CD14-positive monocyte (primary cell): ENCODE data around the gene FUT4. TPM values are rescaled to one million over a fixed set of nuclear protein-coding genes. Genes with fewer than 3 reads are reported as not detected.

ENCODE experiments used
- DNase-seq, 3 donors: peaks; one replicate each; pipeline ENCODE4 v3.0.0-alpha.2; 2011 to 2022
- H2AFZ ChIP-seq: 2 replicates; pipeline ENCODE4 v1.6.0; 2012; ENCODE audit warnings: mild to moderate bottlenecking, low read depth, low read length, inconsistent platforms; ENCODE audit not compliant: insufficient read depth, poor library complexity, severe bottlenecking
- H3K27ac ChIP-seq, 2 donors: 1 replicate in 1 of 2; 2 replicates in 1 of 2; pipeline ENCODE4 v1.5.1; 2012 to 2013; ENCODE audit warnings: low read length in 2 of 2, control low read depth in 1 of 2, inconsistent platforms in 1 of 2, low read depth in 1 of 2, mild to moderate bottlenecking in 1 of 2
- H3K27me3 ChIP-seq, 2 donors: one replicate each; pipeline versions ENCODE4 v1.6.0 to v1.6.1; 2011 to 2013; ENCODE audit warnings: low read length in 2 of 2; ENCODE audit not compliant: control insufficient read depth in 2 of 2, insufficient read depth in 2 of 2
- H3K36me3 ChIP-seq, 2 donors: replicated peaks in 1 of 2; 1 replicate in 1 of 2; 2 replicates in 1 of 2; pipeline versions ENCODE4 v1.5.1 to v1.6.1; 2012 to 2013; ENCODE audit warnings: low read length in 2 of 2, control low read depth in 1 of 2, inconsistent platforms in 1 of 2, mild to moderate bottlenecking in 1 of 2; ENCODE audit not compliant: insufficient read depth in 2 of 2, control insufficient read depth in 1 of 2
- H3K4me1 ChIP-seq, 2 donors: 1 replicate in 1 of 2; 2 replicates in 1 of 2; pipeline versions ENCODE4 v1.5.1 to v1.6.1; 2012 to 2013; ENCODE audit warnings: low read length in 2 of 2, control low read depth in 1 of 2, inconsistent platforms in 1 of 2, mild to moderate bottlenecking in 1 of 2, moderate library complexity in 1 of 2; ENCODE audit not compliant: insufficient read depth in 2 of 2, control insufficient read depth in 1 of 2
- H3K4me2 ChIP-seq: replicated peaks from 2 replicates; pipeline ENCODE3; 2012; ENCODE audit warnings: low read length, moderate library complexity, mild to moderate bottlenecking; ENCODE audit not compliant: poor library complexity, severe bottlenecking; ENCODE audit errors: extremely low read depth
- H3K4me3 ChIP-seq, 3 experiments: fragments of 200-600 bp in 1 of 3; sonication (generic) in 1 of 3; replicated peaks in 1 of 3; 1 replicate in 2 of 3; 2 replicates in 1 of 3; pipeline ENCODE4 v1.5.1; 2011 to 2013; ENCODE audit warnings: low read length in 3 of 3, mild to moderate bottlenecking in 3 of 3, control low read depth in 2 of 3, low read depth in 2 of 3, inconsistent platforms in 1 of 3, moderate library complexity in 1 of 3
- H3K79me2 ChIP-seq: 2 replicates; pipeline ENCODE4 v1.6.0; 2012; ENCODE audit warnings: mild to moderate bottlenecking, control low read depth, inconsistent platforms, low read length, moderate library complexity; ENCODE audit not compliant: insufficient read depth
- H3K9ac ChIP-seq: 2 replicates; pipeline ENCODE4 v1.6.0; 2017; ENCODE audit warnings: low read length, mild to moderate bottlenecking; ENCODE audit not compliant: insufficient read depth, poor library complexity, severe bottlenecking
- H3K9me3 ChIP-seq, 2 donors: replicated peaks in 1 of 2; 1 replicate in 1 of 2; 2 replicates in 1 of 2; pipeline versions ENCODE4 v1.5.1 to v1.6.1; 2012 to 2013; ENCODE audit warnings: low read length in 2 of 2, control low read depth in 1 of 2; ENCODE audit not compliant: control insufficient read depth in 1 of 2, insufficient read depth in 1 of 2
- H4K20me1 ChIP-seq: 2 replicates; pipeline ENCODE4 v1.6.0; 2012; ENCODE audit warnings: mild to moderate bottlenecking, low read length, control low read depth, moderate library complexity; ENCODE audit not compliant: insufficient read depth
- H3K27ac Mint-ChIP-seq, 7 donors: one replicate each; pipeline ENCODE4 v1.8.0; 2020; ENCODE audit warnings: mild to moderate bottlenecking in 7 of 7, mixed read lengths in 7 of 7, moderate library complexity in 6 of 7, inconsistent platforms in 2 of 7
- H3K27me3 Mint-ChIP-seq, 3 donors: one replicate each; pipeline ENCODE4 v1.8.0; 2021 to 2022; ENCODE audit warnings: low read depth in 3 of 3, mild to moderate bottlenecking in 3 of 3, mixed read lengths in 3 of 3, moderate library complexity in 3 of 3, inconsistent platforms in 1 of 3
- H3K36me3 Mint-ChIP-seq, 2 donors: one replicate each; pipeline ENCODE4 v1.8.0; 2020; ENCODE audit warnings: mixed read lengths in 2 of 2, inconsistent platforms in 1 of 2, mild to moderate bottlenecking in 1 of 2
- H3K4me1 Mint-ChIP-seq: one replicate; pipeline ENCODE4 v1.8.0; 2020; ENCODE audit warnings: mild to moderate bottlenecking, mixed read lengths
- H3K4me3 Mint-ChIP-seq, 2 donors: one replicate each; pipeline ENCODE4 v1.8.0; 2020; ENCODE audit warnings: mild to moderate bottlenecking in 2 of 2, mixed read lengths in 2 of 2, moderate library complexity in 1 of 2
- H3K9me3 Mint-ChIP-seq, 7 donors: one replicate each; pipeline ENCODE4 v1.8.0; 2020 to 2022; ENCODE audit warnings: mixed read lengths in 7 of 7, mild to moderate bottlenecking in 6 of 7, moderate library complexity in 6 of 7, inconsistent platforms in 2 of 7
- CTCF ChIP-seq: fragments of 200-600 bp; IDR thresholded peaks from one replicate; pipeline ENCODE4 v1.8.0; 2022; ENCODE audit warnings: antibody characterized with exemption, mild to moderate bottlenecking
- WGBS: methylation state at CpG from one replicate; pipeline ENCODE4 v1.1.5; 2013; ENCODE audit warnings: missing lambda C conversion rate; ENCODE audit not compliant: insufficient coverage; 5-methylcytosine and 5-hydroxymethylcytosine counted together
- intact Hi-C, 2 donors: fragments of 100-400 bp; cut with micrococcal nuclease; formaldehyde crosslinking; loops; one replicate each; pipeline versions ENCODE4 v1.15.0 to v1.15.1; 2023
- polyA plus RNA-seq, 3 donors: library from polyadenylated mRNA; depleted of rRNA in 1 of 3; unstranded in 2 of 3; stranded (reverse) in 1 of 3; fragments of 300-500 nt in 2 of 3; fragments of >200 nt in 1 of 3; fragmentation: Illumina TruSeq in 2 of 3; gene quantifications; 1 replicate in 2 of 3; 2 replicates in 1 of 3; pipeline ENCODE4 v1.2.3, GENCODE V29; 2012 to 2021

FUT4 gene
- polyA plus RNA-seq, 3 donors, result 5.4 to 19.9 (median 6.5) TPM

GRCh38 chr11:94494126-94494680, 49.5 kb upstream of the FUT4 start:
- Mint-ChIP-seq H3K27me3 (no peaks in the 10 kb centered on the region), H3K27ac (peak overlapping the region; percentile 91 to 97 (median 95)), H3K4me1 (peaks cover 27% of the 10 kb centered on the region), H3K4me3 (peak overlapping the region; percentile 94 to 98), H3K36me3 (peaks cover 37 to 39% of the 10 kb centered on the region in 2 donors), H3K9me3 (no peaks in the 10 kb centered on the region)
- TF ChIP-seq CTCF, result no peak
- Histone ChIP-seq H3K4me2 (peak overlapping the region; percentile 89), H2AFZ (peak overlapping the region; percentile 99), H3K9me3 (no peaks in the 10 kb centered on the region), H3K79me2 (peaks cover 57% of the 10 kb centered on the region), H3K4me1 (peaks cover 10 to 24% of the 10 kb centered on the region in 2 donors), H3K27me3 (no peaks in the 10 kb centered on the region), H3K36me3 (peaks cover 36 to 43% of the 10 kb centered on the region in 2 donors), H4K20me1 (no peaks in the 10 kb centered on the region), H3K4me3 (peak overlapping the region; percentile 92 to 96 (median 94)), H3K27ac (peak overlapping the region; percentile 80 to 88), H3K9ac (peak overlapping the region; percentile 90)
- intact Hi-C loops, result loop anchor here in 1 of 2 donors (10.0 kb wide), 1 partner anchor 1299 kb away; the partner anchor contains the start of gene SLC36A4
- DNase-seq, result no peak
- WGBS, result 0% methylated on average over 7 of the region's 19 CpGs

GRCh38 chr11:94500181-94500580, 43.5 kb upstream of the FUT4 start:
- intact Hi-C loops, result loop anchor here (5.0 to 10.0 kb wide), 3 partner anchors 175 to 318 kb away; no protein-coding TSS in a partner anchor
- DNase-seq, result no peak
- no CpG with 5 or more reads among the region's 2 CpGs for WGBS

More at GRCh38 chr11:94500181-94500580, 43.5 kb upstream of the FUT4 start:
- no peaks in the 10 kb centered on the region for H3K9me3 ChIP-seq
- Mint-ChIP-seq H3K9me3 (no peaks in the 10 kb centered on the region), H3K4me3 (no peak overlapping the region), H3K4me1 (peaks cover 2% of the 10 kb centered on the region), H3K27me3 (no peaks in the 10 kb centered on the region), H3K36me3 (peaks cover 52 to 54% of the 10 kb centered on the region in 2 donors), H3K27ac (no peak overlapping the region)
- H3K4me2 ChIP-seq, result no peak overlapping the region
- no peaks in the 10 kb centered on the region for H4K20me1 ChIP-seq
- H3K27ac ChIP-seq, result no peak overlapping the region
- H3K79me2 ChIP-seq, result peaks cover 4% of the 10 kb centered on the region
- H3K4me3 ChIP-seq, result no peak overlapping the region
- no peaks in the 10 kb centered on the region for H3K27me3 ChIP-seq
- H3K9ac ChIP-seq, result no peak overlapping the region
- peaks cover 46 to 59% of the 10 kb centered on the region in 2 donors for H3K36me3 ChIP-seq
- H3K4me1 ChIP-seq, result peaks cover 0 to 4% of the 10 kb centered on the region in 2 donors
- no peak for TF ChIP-seq CTCF
- H2AFZ ChIP-seq, result no peak overlapping the region
